ENCODE data around the gene VTN. TPM values are rescaled to one million over a fixed set of nuclear protein-coding genes. Genes with fewer than 3 reads are reported as not detected.
"Not testable (repeated sequence)": the region's sequence is repeated elsewhere in the genome, so short reads cannot be mapped to it uniquely, and the experiment has no call there.

VTN gene
- total RNA-seq, 1 experiment from 2014 or later: 7.1 TPM

- no peak for DNase-seq (ENCODE audit: extremely low read depth, low read depth)
Observed at GRCh38 chr17:28345419-28346198, 24.5 kb downstream of the VTN start.

DNA sequence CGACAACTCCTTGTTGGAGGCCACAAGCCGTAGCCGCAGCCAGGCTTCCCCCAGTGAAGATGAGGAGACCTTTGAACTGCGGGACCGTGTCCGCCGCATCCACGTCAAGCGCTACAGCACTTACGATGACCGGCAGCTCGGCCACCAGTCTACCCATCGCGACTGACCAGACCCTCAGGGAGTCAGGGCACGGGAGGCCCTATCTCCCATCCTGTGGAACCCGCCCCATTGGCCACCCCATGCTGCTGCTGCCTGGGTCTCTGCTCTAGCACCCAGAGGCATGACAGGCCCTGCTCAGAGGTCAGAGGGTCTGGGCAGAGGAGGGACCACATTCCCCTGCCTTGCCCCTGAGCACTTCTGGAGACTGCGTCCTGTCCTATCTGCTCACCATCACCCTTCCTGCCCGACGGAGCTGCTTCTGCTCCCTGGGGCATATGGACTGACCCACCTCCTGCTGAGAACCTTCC lies 25.6 kb downstream of the VTN start:
- DNase-seq (ENCODE audit: extremely low read depth, low read depth): no peak

- no peak for DNase-seq (ENCODE audit: extremely low read depth, low read depth)
Observed at GRCh38 chr17:28344011-28344410, 26.1 kb downstream of the VTN start.

- no peak for DNase-seq (ENCODE audit: extremely low read depth, low read depth)
Observed at GRCh38 chr17:28343491-28343932, 26.6 kb downstream of the VTN start.

DNA sequence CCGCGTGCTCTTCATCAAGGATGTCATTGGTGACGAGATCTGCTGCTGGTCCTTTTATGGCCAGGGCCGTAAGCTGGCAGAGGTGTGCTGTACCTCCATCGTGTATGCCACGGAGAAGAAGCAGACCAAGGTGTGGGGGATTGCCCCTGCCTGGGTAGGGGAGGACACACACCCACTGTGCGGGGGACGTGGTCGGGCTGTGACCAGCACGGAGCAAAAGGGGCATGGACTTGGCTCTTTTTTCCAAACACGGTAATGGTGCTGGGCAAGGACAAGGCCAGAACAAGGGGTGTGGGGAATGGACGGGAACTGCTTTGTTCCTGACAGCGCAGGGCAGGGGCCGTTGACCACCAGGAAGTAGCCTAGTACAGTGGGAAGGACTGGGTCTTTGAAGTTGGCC lies 27.8 kb downstream of the VTN start:
- DNase-seq (ENCODE audit: extremely low read depth, low read depth): no peak

DNA sequence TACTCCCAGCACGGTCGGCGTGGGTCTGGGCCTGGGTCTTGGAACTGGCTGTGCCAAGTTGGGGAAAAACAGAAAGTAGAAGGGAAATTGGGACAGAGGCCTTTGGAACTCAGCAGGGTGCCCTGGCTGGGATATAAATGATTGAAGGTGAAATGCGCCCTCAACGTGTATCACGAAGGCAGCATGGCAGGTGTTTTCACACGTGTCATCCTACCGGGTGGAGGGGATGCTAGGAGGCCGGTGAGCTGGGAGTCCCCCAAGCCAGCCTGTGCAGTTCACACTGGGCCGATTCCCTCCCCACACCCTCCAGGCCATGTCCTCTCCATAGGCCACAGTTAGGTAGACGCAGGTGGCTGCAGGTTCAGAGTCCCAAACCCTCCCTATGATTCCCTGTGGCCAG lies 28.6 kb downstream of the VTN start:
- DNase-seq (ENCODE audit: extremely low read depth, low read depth): no peak

DNA sequence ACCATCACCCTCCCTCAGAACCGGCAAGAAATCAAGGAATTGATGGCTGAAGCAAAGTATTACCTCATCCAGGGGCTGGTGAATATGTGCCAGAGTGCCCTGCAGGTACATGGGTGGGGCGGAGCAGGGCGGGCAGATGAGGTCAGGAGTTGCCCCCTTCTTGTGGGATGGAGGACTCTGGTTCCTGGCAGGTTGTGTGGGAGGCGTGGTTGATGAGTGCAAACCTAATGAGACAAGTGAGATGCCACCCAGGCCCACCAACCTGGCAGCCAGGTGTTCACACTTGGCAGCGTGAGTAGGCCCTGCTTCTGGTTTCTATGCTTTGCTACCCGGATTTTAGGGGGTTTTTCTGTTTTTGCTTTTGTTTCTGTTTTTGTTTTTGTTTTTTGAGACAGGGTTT lies 29.7 kb downstream of the VTN start:
- DNase-seq (ENCODE audit: extremely low read depth, low read depth): no peak

- no peak for DNase-seq (ENCODE audit: extremely low read depth, low read depth)
Observed at GRCh38 chr17:28339431-28339830, 30.7 kb downstream of the VTN start.

- DNase-seq (ENCODE audit: extremely low read depth, low read depth): not testable (repeated sequence)
Observed at GRCh38 chr17:28338769-28339212, 31.3 kb downstream of the VTN start.

DNA sequence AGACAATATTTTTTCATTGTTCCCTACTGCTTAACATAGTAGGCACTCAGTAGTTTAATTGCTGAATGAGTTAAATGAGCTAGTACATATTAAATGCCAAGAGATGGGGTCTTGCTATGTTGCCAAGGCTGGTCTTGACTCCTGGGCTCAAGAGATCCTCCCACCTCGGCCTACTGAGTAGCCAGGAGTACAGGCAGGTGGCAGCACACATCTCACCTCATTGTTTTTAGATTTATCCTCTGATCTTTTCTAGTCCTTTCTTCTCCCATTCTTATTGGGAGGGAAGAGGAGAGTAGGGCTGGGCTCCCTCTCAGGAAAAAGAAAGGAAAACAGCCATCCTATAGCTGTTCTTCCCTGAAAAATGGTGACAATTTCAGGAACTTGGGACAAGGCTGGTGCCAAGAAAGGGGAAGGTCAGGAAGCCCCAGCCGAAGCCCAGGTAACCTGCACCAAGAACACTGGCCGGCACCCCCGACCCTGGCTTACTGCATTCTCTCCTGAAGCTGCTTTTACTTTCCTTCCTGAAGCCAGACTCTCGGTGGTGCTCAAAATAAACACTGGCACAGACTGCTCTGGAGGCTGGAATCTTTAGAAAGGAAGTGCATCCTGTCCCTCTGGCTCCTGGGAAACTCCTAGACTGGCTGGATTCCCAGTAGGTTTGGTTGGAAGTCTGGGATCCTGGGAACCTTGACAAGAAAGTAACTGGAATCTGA lies 31.9 kb downstream of the VTN start:
- no peak for DNase-seq (ENCODE audit: extremely low read depth, low read depth)

- DNase-seq (ENCODE audit: extremely low read depth, low read depth): peak; percentile 76
Observed at GRCh38 chr17:28335959-28336871, 33.9 kb downstream of the VTN start.

DNA sequence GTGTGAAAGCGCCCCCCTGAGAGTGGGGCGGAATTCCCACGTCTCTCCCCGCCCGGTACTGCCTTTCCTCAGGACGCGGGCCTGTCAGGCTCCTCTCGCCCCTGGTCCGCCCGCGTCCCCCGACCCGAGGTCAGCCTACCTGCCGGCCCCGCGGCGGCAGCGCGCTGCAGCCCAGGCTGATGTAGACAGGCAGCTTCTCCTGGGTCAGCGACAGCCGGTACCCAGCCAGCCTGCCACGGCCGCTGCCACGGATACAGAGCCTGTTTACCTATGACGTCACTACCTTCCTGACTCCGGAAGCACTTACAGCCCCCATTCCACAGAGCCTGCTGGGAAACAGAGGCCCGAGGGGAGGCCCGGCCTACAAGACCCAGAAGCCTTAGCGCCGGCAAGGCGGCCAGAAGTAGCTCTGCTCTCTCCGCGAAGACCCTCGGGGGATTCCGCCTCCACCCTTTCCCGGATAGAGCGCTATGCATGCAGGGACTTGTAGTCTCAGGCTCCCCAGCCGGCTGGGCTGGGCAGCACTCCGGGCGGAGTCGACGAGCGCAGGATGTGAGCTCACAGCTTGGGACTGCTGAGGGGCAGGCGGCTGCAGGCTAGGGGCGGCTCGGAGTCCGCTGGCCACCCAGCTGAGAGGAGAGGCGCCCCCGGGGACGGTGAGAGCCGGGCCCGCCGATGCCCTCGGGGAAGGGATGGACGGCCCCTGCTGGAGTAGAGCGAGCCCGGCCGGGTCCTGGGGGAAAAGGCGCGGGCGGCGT lies 34.7 kb downstream of the VTN start, which contains the start of the genes IFT20 and TNFAIP1:
TSS of gene IFT20 (minus strand) at position 272 of the 758 bp plus-strand sequence. CDS start 3,487 bp downstream, outside the sequence.
TSS of gene TNFAIP1 (plus strand) at position 561 of the 758 bp plus-strand sequence. CDS start 3,761 bp downstream, outside the sequence.
- peak; percentile 99 for DNase-seq (ENCODE audit: extremely low read depth, low read depth)

- no peak for DNase-seq (ENCODE audit: extremely low read depth, low read depth)
Observed at GRCh38 chr17:28334666-28335200, 35.4 kb downstream of the VTN start.

GRCh38 chr17:28334171-28334570 lies 35.9 kb downstream of the VTN start:
- DNase-seq (ENCODE audit: extremely low read depth, low read depth): no peak

DNA sequence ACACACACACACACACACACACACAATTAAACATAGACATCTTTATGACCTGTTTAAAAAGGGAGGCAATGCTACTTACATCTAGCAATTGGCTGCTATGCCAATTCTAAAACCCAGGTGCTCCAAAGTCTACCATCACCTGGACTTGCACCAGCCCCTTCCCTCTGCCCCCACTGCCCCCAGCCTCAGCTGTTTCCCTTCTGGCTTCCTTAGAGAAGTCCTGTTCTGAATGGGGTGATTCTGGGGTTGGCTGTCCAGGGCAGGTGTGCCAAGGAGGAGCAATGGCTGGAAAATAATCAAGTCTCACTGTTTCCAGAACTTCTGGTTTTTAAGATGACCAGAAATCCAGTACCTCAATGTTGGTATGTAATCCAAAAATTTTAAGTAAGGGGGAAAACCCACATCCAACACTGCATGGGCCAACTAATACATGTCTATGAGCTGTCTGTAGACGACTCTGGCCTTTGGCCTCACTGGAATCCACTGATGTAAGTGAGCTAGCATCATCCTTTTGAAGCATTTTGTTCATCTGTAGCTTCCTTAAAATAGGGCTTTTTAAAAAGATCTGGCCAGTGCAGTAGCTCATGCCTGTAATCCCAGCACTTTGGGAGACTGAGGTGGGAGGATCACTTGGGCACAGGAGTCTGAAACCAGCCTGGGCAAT lies 36.9 kb downstream of the VTN start:
- DNase-seq (ENCODE audit: extremely low read depth, low read depth): no peak

GRCh38 chr17:28331891-28332420 lies 38.2 kb downstream of the VTN start:
- DNase-seq (ENCODE audit: extremely low read depth, low read depth): no peak

GRCh38 chr17:28330671-28331070 lies 39.4 kb downstream of the VTN start:
- DNase-seq (ENCODE audit: extremely low read depth, low read depth): no peak

- no peak for DNase-seq (ENCODE audit: extremely low read depth, low read depth)
Observed at GRCh38 chr17:28328325-28328724, 41.8 kb downstream of the VTN start.

DNA sequence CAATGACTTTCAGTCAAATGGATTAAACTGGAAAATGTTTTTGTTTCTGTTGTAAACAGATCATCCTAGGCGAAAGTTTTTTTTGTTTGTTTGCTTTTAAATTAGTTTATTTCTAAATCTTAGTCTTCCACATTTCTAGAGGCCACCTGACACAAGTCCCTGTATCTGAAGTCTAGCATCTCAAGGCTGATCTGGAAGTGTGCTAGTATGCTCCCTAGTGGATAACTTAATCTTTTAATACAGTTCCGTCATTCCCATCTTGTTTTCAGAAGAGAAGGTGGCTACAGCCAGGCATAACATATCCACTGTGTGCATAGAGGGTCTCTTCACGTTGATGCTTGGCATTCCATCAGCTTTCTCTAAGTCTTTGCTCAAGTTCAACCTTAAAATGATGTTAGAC lies 42.4 kb downstream of the VTN start:
- no peak for DNase-seq (ENCODE audit: extremely low read depth, low read depth)
